ENCODE measurements around the gene PVRIG. TPM values are rescaled to one million over a fixed set of nuclear protein-coding genes. Genes with fewer than 3 reads are reported as not detected.

Gene PVRIG
- total and polyA plus RNA-seq, 9 donors, result 0.12 to 1.7 (median 0.28) TPM; not detected in 2

DNA sequence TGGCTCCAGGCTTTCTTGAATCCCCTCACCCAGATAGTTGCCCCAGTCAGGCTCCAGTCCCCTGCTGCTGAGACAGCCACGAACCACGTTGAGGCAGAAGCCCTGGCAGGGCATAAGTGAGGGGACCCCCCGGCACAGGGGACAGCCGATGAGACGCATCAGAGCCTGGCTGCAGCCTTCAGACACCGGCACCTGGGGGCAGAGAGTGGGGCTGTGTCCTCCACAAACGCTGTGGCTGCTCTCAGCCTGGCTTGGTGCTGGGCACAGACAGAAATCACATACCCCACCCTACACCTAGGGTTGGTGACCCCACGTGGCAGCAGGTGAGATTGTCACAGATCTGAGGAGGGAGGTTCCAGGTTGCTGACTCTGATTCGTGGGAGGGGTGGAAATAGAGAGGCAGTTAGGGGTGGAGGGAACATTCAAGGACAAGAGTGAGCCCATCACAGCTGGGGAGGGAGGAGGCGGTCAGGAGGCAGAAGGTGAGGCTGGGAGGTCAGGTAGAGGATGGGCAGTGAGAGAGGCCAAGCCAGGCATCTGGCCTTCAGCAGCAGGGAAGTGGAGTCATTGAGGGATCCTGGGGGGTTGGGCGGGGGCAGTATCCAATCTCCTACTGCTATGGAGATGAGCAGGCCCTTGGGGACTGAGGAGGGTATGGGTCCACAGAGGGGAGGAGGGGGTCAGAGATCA lies 45.8 kb upstream of the PVRIG start:
- TF ChIP-seq EP300 (IDR thresholded peaks at IDR 0.05) (no peak), POLR2A (IDR thresholded peaks at IDR 0.05) (no peak)
- TF ChIP-seq, protein P1, sequence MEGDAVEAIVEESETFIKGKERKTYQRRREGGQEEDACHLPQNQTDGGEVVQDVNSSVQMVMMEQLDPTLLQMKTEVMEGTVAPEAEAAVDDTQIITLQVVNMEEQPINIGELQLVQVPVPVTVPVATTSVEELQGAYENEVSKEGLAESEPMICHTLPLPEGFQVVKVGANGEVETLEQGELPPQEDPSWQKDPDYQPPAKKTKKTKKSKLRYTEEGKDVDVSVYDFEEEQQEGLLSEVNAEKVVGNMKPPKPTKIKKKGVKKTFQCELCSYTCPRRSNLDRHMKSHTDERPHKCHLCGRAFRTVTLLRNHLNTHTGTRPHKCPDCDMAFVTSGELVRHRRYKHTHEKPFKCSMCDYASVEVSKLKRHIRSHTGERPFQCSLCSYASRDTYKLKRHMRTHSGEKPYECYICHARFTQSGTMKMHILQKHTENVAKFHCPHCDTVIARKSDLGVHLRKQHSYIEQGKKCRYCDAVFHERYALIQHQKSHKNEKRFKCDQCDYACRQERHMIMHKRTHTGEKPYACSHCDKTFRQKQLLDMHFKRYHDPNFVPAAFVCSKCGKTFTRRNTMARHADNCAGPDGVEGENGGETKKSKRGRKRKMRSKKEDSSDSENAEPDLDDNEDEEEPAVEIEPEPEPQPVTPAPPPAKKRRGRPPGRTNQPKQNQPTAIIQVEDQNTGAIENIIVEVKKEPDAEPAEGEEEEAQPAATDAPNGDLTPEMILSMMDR (IDR thresholded peaks at IDR 0.05), result no peak
- intact Hi-C loops (cut with DNase I), result no loop called here
- Histone ChIP-seq H3K27me3 (no peaks in the 10 kb centered on the region), H3K4me3 (no peak overlapping the region), H3K27ac (no peak overlapping the region), H3K36me3 (no peaks in the 10 kb centered on the region), H3K4me1 (ENCODE audit: insufficient read depth) (no peaks in the 10 kb centered on the region), H3K9me3 (no peaks in the 10 kb centered on the region)
- 88 to 90% (median 89%) methylated on average over 11 of the region's 11 CpGs for WGBS, 3 donors
- no peak for DNase-seq

DNA sequence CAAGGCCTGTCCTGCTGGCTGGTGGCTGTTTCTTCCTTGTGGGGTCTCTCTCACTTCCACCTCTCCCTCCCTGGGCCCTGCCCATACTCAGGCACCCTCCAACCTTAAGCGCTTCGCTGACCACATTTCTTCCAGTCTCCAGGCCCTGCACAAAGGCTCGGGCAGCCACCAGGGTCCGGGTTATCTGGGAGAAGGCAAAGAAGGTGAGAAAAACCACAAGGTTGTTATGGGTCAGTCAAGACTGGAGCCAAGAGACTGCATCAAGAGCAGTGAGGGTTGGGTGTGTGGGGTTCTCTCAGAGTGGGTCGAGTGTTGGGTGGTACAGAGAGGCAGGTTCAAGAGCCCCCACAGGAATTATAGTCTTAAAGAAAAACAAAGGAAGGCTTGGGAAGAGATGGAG lies 45.2 kb upstream of the PVRIG start:
- Histone ChIP-seq H3K4me1 (ENCODE audit: insufficient read depth) (no peaks in the 10 kb centered on the region), H3K36me3 (no peaks in the 10 kb centered on the region), H3K9me3 (no peaks in the 10 kb centered on the region), H3K27me3 (no peaks in the 10 kb centered on the region), H3K4me3 (no peak overlapping the region), H3K27ac (no peak overlapping the region)
- TF ChIP-seq, protein P1 (IDR thresholded peaks at IDR 0.05), result no peak
- TF ChIP-seq EP300 (IDR thresholded peaks at IDR 0.05), result no peak
- TF ChIP-seq POLR2A (IDR thresholded peaks at IDR 0.05), result no peak
- intact Hi-C loops (cut with DNase I), result no loop called here
- 84 to 92% (median 85%) methylated on average over 5 of the region's 5 CpGs for WGBS, 3 donors
- DNase-seq, result no peak

DNA sequence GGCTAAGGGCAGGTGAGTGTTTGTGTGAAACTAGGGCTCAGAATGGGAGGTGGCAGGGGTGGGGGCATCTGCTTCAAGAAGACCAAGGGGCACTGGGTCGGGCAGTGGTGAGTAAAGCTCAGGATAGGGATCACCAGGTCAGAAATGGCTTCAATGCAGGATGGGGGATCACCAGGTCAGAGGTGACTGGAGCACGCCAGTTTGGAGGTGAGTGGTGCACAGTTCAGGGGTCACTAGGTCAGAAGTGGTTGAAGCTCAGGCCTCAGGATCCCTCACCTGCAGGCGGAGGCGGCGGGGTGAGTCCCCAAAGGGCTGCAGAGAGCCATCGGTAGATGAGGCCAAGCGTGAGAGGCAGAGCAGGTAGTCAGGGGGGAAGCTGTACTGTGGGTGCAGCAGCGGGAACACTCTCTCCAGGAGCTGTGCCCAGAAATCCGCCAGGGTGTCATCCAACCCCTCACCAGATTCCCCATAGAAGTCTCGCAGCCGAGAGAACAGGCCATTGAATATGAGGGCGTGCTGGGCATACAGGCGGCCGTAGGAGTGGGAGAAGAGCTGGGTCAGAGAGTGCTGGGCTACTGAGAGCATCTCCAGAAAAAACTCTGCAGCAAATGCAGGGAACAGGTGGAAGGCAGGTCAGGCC lies 44.3 kb upstream of the PVRIG start:
- H3K36me3 ChIP-seq, result no peaks in the 10 kb centered on the region
- TF ChIP-seq, protein P1 (IDR thresholded peaks at IDR 0.05), result no peak
- TF ChIP-seq EP300 (IDR thresholded peaks at IDR 0.05), result no peak
- TF ChIP-seq POLR2A (IDR thresholded peaks at IDR 0.05), result no peak
- no peak for DNase-seq
- no peaks in the 10 kb centered on the region for H3K9me3 ChIP-seq
- no peaks in the 10 kb centered on the region for H3K4me1 ChIP-seq (ENCODE audit: insufficient read depth)
- intact Hi-C loops (cut with DNase I), result no loop called here
- no peaks in the 10 kb centered on the region for H3K27me3 ChIP-seq
- no peak overlapping the region for H3K4me3 ChIP-seq
- H3K27ac ChIP-seq, result no peak overlapping the region
- WGBS, 3 donors, result 93 to 94% (median 94%) methylated on average over 14 of the region's 14 CpGs

DNA sequence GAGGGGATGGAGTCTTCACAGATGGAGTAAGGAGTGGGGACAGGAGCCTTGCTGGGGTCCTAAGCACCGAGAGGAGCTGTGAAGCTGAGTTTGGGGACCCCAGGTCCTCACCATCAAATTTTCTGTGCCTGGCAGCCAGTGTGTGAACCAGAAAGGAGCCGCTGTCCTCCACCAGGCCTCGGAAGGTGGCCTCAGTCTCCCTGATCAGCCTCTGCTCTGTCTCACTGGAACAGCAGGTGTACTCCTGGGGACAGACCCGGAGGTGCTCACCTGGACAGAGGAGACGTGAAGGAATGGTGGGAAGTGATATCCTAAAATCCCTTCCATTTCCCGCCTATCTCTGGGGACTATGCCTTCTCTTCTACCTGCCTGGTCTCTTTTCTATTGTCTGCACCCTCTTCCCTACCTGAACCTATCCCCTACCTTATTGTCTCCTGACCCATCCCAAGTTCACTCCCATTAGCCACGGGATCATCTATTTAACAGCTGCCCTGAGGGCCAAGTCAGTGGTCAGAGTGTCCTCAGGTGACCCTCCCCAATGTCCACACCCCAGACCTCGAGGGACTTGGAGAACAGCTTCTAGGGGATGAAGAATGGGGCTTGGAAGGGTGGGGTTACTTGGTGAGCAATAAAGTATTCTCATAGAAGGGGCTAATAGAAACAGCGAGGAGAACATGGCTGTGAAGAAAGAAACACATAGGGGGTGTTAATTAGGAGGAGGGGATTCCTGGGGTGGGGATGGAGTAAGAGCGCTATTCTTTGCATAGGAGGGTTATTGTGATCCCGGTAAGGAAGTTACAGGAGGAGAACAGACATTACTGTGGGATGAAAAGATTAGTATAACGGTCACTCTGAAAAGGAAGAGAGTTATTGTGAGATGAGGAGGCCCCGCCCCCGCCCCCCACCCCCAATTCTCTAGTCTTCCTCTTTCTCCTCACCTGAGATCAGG lies 43.4 kb upstream of the PVRIG start:
- DNase-seq, result no peak
- peak overlapping the region; percentile 43 for H3K4me3 ChIP-seq

More for the DNA sequence above, 43.4 kb upstream of the PVRIG start:
- Histone ChIP-seq H3K27ac (no peak overlapping the region), H3K27me3 (no peaks in the 10 kb centered on the region), H3K9me3 (no peaks in the 10 kb centered on the region), H3K4me1 (ENCODE audit: insufficient read depth) (no peaks in the 10 kb centered on the region), H3K36me3 (no peaks in the 10 kb centered on the region)
- intact Hi-C loops (cut with DNase I), result no loop called here
- TF ChIP-seq POLR2A (IDR thresholded peaks at IDR 0.05) (no peak), EP300 (IDR thresholded peaks at IDR 0.05) (no peak)
- TF ChIP-seq, protein P1 (IDR thresholded peaks at IDR 0.05), result no peak
- 45 to 51% (median 48%) methylated on average over 14 of the region's 14 CpGs for WGBS, 3 donors
